GM18873 (cell line): ENCODE data around the gene ZNF26.

Experiments used
- ATAC-seq: cut with Tn5 transposase; IDR thresholded peaks from one replicate; pipeline ENCODE4 v1.9.1; 2021; ENCODE audit warnings: mild to moderate bottlenecking, moderate library complexity, moderate number of reproducible peaks; ENCODE audit not compliant: unreplicated experiment, low FRiP score

ZNF26 gene

GRCh38 chr12:133058203-133059113, 72.3 kb downstream of the ZNF26 start:
- ATAC-seq = no peak

DNA sequence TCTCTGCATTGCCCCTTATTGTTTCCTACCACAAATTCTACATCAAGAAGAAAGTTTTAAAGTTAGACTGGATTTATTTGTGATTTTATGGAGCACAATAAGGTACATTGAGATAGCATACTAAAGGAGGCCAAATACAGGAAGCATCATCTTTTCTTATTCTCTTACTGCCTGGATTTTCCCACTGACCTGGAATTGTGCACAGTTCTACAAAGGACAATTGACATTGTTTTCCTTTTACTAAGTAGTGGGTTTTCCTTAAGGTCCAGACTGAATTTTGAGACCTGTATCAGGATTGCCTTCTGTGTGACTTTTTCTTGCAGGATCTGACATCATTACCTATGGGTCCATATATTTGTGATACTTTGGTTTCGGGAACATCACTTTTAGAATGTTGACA, 75.8 kb downstream of the ZNF26 start:
- no peak for ATAC-seq

- no peak for ATAC-seq
These were observed 77.4 kb downstream of the ZNF26 start for GRCh38 chr12:133063556-133063955.

DNA sequence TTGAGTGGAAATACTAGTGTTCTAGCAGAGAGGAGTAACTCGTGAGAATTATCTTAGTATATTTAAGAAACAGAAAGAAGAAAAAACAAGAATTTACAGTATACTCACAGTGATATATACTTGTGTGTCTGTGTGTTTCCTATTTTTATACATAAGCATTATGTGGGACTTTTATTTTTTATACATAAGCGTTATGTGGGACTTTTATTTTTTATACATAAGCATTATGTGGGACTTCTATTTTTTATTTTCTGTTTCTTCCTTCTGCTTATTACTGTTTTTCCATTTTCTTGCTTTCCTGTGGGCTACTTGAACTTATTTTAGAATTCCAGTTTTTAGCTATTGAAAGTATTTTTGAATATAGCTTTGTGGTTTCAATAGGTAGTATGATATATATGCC, 87.7 kb downstream of the ZNF26 start:
- no peak for ATAC-seq
